Measurements from ENCODE around the gene SRC.

DNA sequence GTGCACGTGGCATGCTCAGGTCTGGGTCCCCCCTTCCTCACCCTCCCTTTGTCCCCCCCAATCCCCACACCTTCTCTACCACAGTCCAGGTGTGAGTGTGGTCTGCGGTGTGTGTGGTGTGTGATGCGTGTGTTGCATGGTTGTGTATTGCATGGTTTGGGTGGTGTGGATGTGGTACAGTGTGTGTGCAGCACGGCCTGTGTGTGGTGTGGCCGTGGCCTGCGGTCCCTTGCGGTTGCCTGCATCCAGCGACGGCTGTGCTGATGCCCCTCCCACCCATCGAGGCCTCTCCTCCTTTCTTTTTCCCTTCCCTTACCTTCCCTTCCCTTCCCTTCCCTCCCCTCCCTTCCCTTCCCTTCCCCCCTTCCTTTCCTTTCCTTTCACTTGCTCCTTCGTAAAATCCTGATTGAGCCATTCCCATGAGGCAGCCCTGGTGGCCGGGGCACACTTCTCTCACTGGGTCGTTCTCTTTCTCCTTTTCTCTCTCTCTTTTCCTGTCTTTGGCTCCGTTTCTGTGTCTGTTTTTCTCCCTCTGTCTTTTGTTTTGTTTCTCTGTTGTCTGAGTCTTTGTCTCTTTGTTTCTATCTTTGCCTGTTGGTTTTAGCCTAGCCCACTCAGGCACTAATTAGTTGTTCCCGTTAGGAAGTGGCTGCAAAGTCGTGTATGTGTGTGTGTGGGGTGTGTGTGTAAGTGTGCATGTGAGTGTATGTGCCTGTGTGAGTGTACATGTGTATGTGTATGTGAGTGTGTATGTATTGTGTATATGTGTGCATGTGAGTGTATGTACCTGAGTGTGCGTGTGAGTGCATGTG lies 65.7 kb downstream of the SRC start:
- TF ChIP-seq EZH2 (IDR thresholded peaks at IDR 0.05; ENCODE audit: borderline replicate concordance, low read depth, low read length, severe bottlenecking) (no peak), JUN (IDR thresholded peaks at IDR 0.05; ENCODE audit: borderline replicate concordance, insufficient read depth, insufficient read length, low read depth) (no peak), POLR2AphosphoS5 (IDR thresholded peaks at IDR 0.05; ENCODE audit: insufficient read depth, low read depth, low read length) (no peak)

All from endothelial cell of umbilical vein (primary cell).